MM.1S (cell line): Measurements from ENCODE around the gene MAP2K3.

Source experiments
- DNase-seq: peaks from one replicate; pipeline ENCODE4 v3.0.0-alpha.2; 2015
- H2AFZ ChIP-seq: fragments of 300-600 bp; sonication (generic); 2 replicates; pipeline ENCODE4 v1.6.0; 2016; ENCODE audit warnings: antibody characterized with exemption, low read length
- H3F3A ChIP-seq: fragments of 300-600 bp; sonication (generic); 2 replicates; pipeline ENCODE4 v1.6.1; 2016; ENCODE audit warnings: mild to moderate bottlenecking, antibody characterized with exemption, low read length, moderate library complexity, mixed read lengths; ENCODE audit not compliant: insufficient read depth
- H3K27ac ChIP-seq: fragments of 300-600 bp; sonication (generic); 2 replicates; pipeline ENCODE4 v1.5.1; 2016; ENCODE audit warnings: mild to moderate bottlenecking, low read length
- H3K27me3 ChIP-seq: fragments of 300-600 bp; sonication (generic); replicated peaks from 2 replicates; pipeline ENCODE4 v1.6.0; 2016; ENCODE audit warnings: low read length; ENCODE audit not compliant: insufficient read depth
- H3K36me3 ChIP-seq: fragments of 300-600 bp; sonication (generic); replicated peaks from 2 replicates; pipeline ENCODE4 v1.6.1; 2016; ENCODE audit warnings: mild to moderate bottlenecking, low read length, mixed read lengths; ENCODE audit not compliant: insufficient read depth
- H3K4me1 ChIP-seq: fragments of 300-600 bp; sonication (generic); 2 replicates; pipeline ENCODE4 v1.6.1; 2016; ENCODE audit warnings: low read length, mixed read lengths
- H3K4me2 ChIP-seq: fragments of 300-600 bp; sonication (generic); 2 replicates; pipeline ENCODE4 v1.6.0; 2016; ENCODE audit warnings: low read depth, low read length
- H3K4me3 ChIP-seq: fragments of 300-600 bp; sonication (generic); 2 replicates; pipeline ENCODE4 v1.5.1; 2016; ENCODE audit warnings: low read length, mixed read lengths
- H3K79me2 ChIP-seq: fragments of 300-600 bp; sonication (generic); 2 replicates; pipeline ENCODE4 v1.6.1; 2016; ENCODE audit warnings: mixed run types, low read length, mixed read lengths
- H3K9ac ChIP-seq: fragments of 300-600 bp; sonication (generic); 2 replicates; pipeline ENCODE4 v1.6.1; 2016; ENCODE audit warnings: low read length, mixed read lengths
- H3K9me2 ChIP-seq: fragments of 300-600 bp; sonication (generic); replicated peaks from 2 replicates; pipeline ENCODE4 v1.6.1; 2016; ENCODE audit warnings: mild to moderate bottlenecking, low read length, mixed read lengths; ENCODE audit not compliant: insufficient read depth
- H3K9me3 ChIP-seq: fragments of 300-600 bp; sonication (generic); replicated peaks from 2 replicates; pipeline ENCODE4 v1.6.1; 2016; ENCODE audit warnings: mild to moderate bottlenecking, low read length, mixed read lengths; ENCODE audit not compliant: insufficient read depth
- H4K20me1 ChIP-seq: fragments of 300-600 bp; sonication (generic); 2 replicates; pipeline ENCODE4 v1.6.1; 2016; ENCODE audit warnings: mild to moderate bottlenecking, low read length, moderate library complexity, mixed read lengths; ENCODE audit not compliant: insufficient read depth
- CTCF ChIP-seq: fragments of 300-600 bp; sonication (generic); IDR thresholded peaks from 2 replicates; pipeline ENCODE4 v1.5.1; 2016; ENCODE audit warnings: antibody characterized with exemption, low read length, mixed read lengths
- EZH2 ChIP-seq: fragments of 300-600 bp; sonication (generic); optimal IDR thresholded peaks from 2 replicates; pipeline ENCODE3; 2017; ENCODE audit warnings: low read depth, mild to moderate bottlenecking, antibody characterized with exemption, low read length, mixed read lengths
- EZH2phosphoT487 ChIP-seq: fragments of 300-600 bp; sonication (generic); IDR thresholded peaks from 2 replicates; pipeline ENCODE4 v1.6.1; 2018; ENCODE audit warnings: antibody characterized with exemption, low read length

The MAP2K3 gene

GRCh38 chr17:21301593-21302550 lies 17.4 kb downstream of the MAP2K3 start:
- Histone ChIP-seq H3K79me2 (peaks cover 11% of the 10 kb centered on the region), H2AFZ (no peak overlapping the region), H3K27ac (no peak overlapping the region), H3K27me3 (no peaks in the 10 kb centered on the region), H3K36me3 (0 out of 2 replicates have a peak, but pooled peaks cover 3% of the 10 kb centered on the region), H4K20me1 (no peaks in the 10 kb centered on the region), H3K9me3 (no peaks in the 10 kb centered on the region), H3K9me2 (no peaks in the 10 kb centered on the region), H3F3A (no peaks in the 10 kb centered on the region), H3K9ac (no peak overlapping the region), H3K4me3 (no peak overlapping the region), H3K4me2 (no peak overlapping the region), H3K4me1 (no peaks in the 10 kb centered on the region)
- no peak for DNase-seq
- TF ChIP-seq EZH2phosphoT487 (no peak), EZH2 (no peak), CTCF (no peak)

GRCh38 chr17:21302711-21303425 lies 18.4 kb downstream of the MAP2K3 start:
- no peak for TF ChIP-seq CTCF
- no peak for TF ChIP-seq EZH2phosphoT487
- H3K9me2 ChIP-seq: no peaks in the 10 kb centered on the region
- no peak overlapping the region for H3K9ac ChIP-seq
- no peaks in the 10 kb centered on the region for H3F3A ChIP-seq
- no peak overlapping the region for H2AFZ ChIP-seq
- H3K36me3 ChIP-seq: 0 out of 2 replicates have a peak, but pooled peaks cover 3% of the 10 kb centered on the region
- H4K20me1 ChIP-seq: no peaks in the 10 kb centered on the region
- no peak overlapping the region for H3K4me2 ChIP-seq
- H3K4me1 ChIP-seq: no peaks in the 10 kb centered on the region
- DNase-seq: no peak
- no peaks in the 10 kb centered on the region for H3K9me3 ChIP-seq
- H3K27ac ChIP-seq: no peak overlapping the region
- H3K4me3 ChIP-seq: no peak overlapping the region
- no peaks in the 10 kb centered on the region for H3K27me3 ChIP-seq
- peaks cover 1% of the 10 kb centered on the region for H3K79me2 ChIP-seq

GRCh38 chr17:21303441-21304065 lies 19.0 kb downstream of the MAP2K3 start:
- no peak overlapping the region for H3K4me3 ChIP-seq
- H3K4me1 ChIP-seq: no peaks in the 10 kb centered on the region
- no peaks in the 10 kb centered on the region for H3K27me3 ChIP-seq
- no peak overlapping the region for H3K9ac ChIP-seq
- H3K79me2 ChIP-seq: no peaks in the 10 kb centered on the region
- H2AFZ ChIP-seq: no peak overlapping the region
- no peak overlapping the region for H3K27ac ChIP-seq
- no peak for DNase-seq
- H4K20me1 ChIP-seq: no peaks in the 10 kb centered on the region
- H3K4me2 ChIP-seq: no peak overlapping the region
- TF ChIP-seq CTCF: no peak
- TF ChIP-seq EZH2phosphoT487: no peak
- no peak for TF ChIP-seq EZH2
- H3K9me2 ChIP-seq: no peaks in the 10 kb centered on the region
- 0 out of 2 replicates have a peak, but pooled peaks cover 3% of the 10 kb centered on the region for H3K36me3 ChIP-seq
- H3K9me3 ChIP-seq: no peaks in the 10 kb centered on the region
- no peaks in the 10 kb centered on the region for H3F3A ChIP-seq
